GM12891 (cell line): Measurements from ENCODE around the gene IFIT2.

Experiments
- DNase-seq: peaks from one replicate; pipeline ENCODE4 v3.0.0; 2011; ENCODE audit warnings: low spot score; ENCODE audit not compliant: insufficient read length
- FAIRE-seq: peaks from 2 replicates; lab custom pipeline; 2011; peaks lifted over from hg19 to GRCh38; lab: Jason Lieb, UNC
- PAX5 ChIP-seq: IDR thresholded peaks from 2 replicates; pipeline ENCODE4 v1.6.1; 2011; ENCODE audit warnings: low read length, moderate library complexity, mild to moderate bottlenecking; ENCODE audit not compliant: insufficient read depth, severe bottlenecking
- POLR2A ChIP-seq: IDR thresholded peaks from 2 replicates; pipeline ENCODE4 v1.6.1; 2011; ENCODE audit warnings: low read depth, low read length, control low read depth
- POLR2AphosphoS5 ChIP-seq: IDR thresholded peaks from 2 replicates; pipeline ENCODE4 v1.6.1; 2011; ENCODE audit warnings: low read depth, low read length, control low read depth
- POU2F2 ChIP-seq: IDR thresholded peaks from 2 replicates; pipeline ENCODE4 v1.6.1; 2011; ENCODE audit warnings: low read depth, mild to moderate bottlenecking, control low read depth, low read length, moderate library complexity
- SPI1 ChIP-seq: IDR thresholded peaks from 2 replicates; pipeline ENCODE4 v1.6.1; 2011; ENCODE audit warnings: low read depth, low read length, control low read depth
- TAF1 ChIP-seq: IDR thresholded peaks from 2 replicates; pipeline ENCODE4 v1.6.1; 2011; ENCODE audit warnings: low read depth, low read length, control low read depth

IFIT2 gene

GRCh38 chr10:89297356-89297755 lies 4.5 kb upstream of the IFIT2 start:
- no peak for TF ChIP-seq SPI1
- no peak for TF ChIP-seq TAF1
- TF ChIP-seq POLR2A = no peak
- no peak for TF ChIP-seq POU2F2
- no peak for TF ChIP-seq PAX5
- TF ChIP-seq POLR2AphosphoS5 = no peak
- DNase-seq (no peak), FAIRE-seq (no peak)

GRCh38 chr10:89297791-89298190 lies 4.1 kb upstream of the IFIT2 start:
- FAIRE-seq (no peak), DNase-seq (no peak)

GRCh38 chr10:89299031-89299430 lies 2.8 kb upstream of the IFIT2 start:
- FAIRE-seq (no peak), DNase-seq (no peak)
- no peak for TF ChIP-seq PAX5
- TF ChIP-seq POLR2AphosphoS5 = no peak
- no peak for TF ChIP-seq TAF1
- TF ChIP-seq POU2F2 = no peak
- TF ChIP-seq SPI1 = no peak
- TF ChIP-seq POLR2A = no peak

More at GRCh38 chr10:89297791-89298190, 4.1 kb upstream of the IFIT2 start:
- TF ChIP-seq SPI1 (no peak), PAX5 (no peak), POU2F2 (no peak), TAF1 (no peak), POLR2AphosphoS5 (no peak), POLR2A (no peak)

GRCh38 chr10:89301232-89301631 lies 614 bp upstream of the IFIT2 start:
- no peak for TF ChIP-seq POLR2AphosphoS5
- TF ChIP-seq TAF1 = no peak
- no peak for TF ChIP-seq POLR2A
- TF ChIP-seq SPI1 = peak; percentile 20; the same call in 1 of the 2 replicates
- no peak for TF ChIP-seq PAX5
- FAIRE-seq (peak; percentile 76), DNase-seq (no peak)

- DNase-seq (no peak), FAIRE-seq (peak; percentile 61)
- TF ChIP-seq POLR2A = no peak
- no peak for TF ChIP-seq PAX5
- TF ChIP-seq TAF1 = no peak
- TF ChIP-seq SPI1 = no peak
- TF ChIP-seq POU2F2 = no peak
- TF ChIP-seq POLR2AphosphoS5 = no peak
Measured at GRCh38 chr10:89302625-89303024, 779 bp downstream of the IFIT2 start.

- FAIRE-seq = no peak
- TF ChIP-seq POLR2AphosphoS5 (no peak), SPI1 (no peak), POU2F2 (no peak), POLR2A (no peak), TAF1 (no peak), PAX5 (no peak)
- DNase-seq = no peak
Measured at GRCh38 chr10:89303161-89303560, 1.3 kb downstream of the IFIT2 start.

- FAIRE-seq (peak; percentile 65), DNase-seq (no peak)
Measured at GRCh38 chr10:89304026-89304425, 2.2 kb downstream of the IFIT2 start.

GRCh38 chr10:89304446-89304845 lies 2.6 kb downstream of the IFIT2 start:
- FAIRE-seq (no peak), DNase-seq (no peak)
- TF ChIP-seq POLR2A (no peak), POLR2AphosphoS5 (no peak), POU2F2 (no peak), SPI1 (no peak), TAF1 (no peak), PAX5 (no peak)

More at GRCh38 chr10:89304026-89304425, 2.2 kb downstream of the IFIT2 start:
- TF ChIP-seq POLR2A (no peak), POU2F2 (no peak), TAF1 (no peak), PAX5 (no peak), SPI1 (no peak), POLR2AphosphoS5 (no peak)

- no peak for TF ChIP-seq POU2F2
- no peak for TF ChIP-seq POLR2AphosphoS5
- TF ChIP-seq SPI1 = no peak
- no peak for TF ChIP-seq TAF1
- no peak for TF ChIP-seq PAX5
- TF ChIP-seq POLR2A = no peak
- FAIRE-seq = no peak
- DNase-seq = no peak
Measured at GRCh38 chr10:89304925-89305324, 3.1 kb downstream of the IFIT2 start.

- FAIRE-seq (no peak), DNase-seq (no peak)
- no peak for TF ChIP-seq SPI1
- TF ChIP-seq POU2F2 = no peak
- no peak for TF ChIP-seq POLR2AphosphoS5
- no peak for TF ChIP-seq POLR2A
- no peak for TF ChIP-seq PAX5
- no peak for TF ChIP-seq TAF1
Measured at GRCh38 chr10:89305766-89306433, 4.1 kb downstream of the IFIT2 start.
